ENCODE results near the gene MED27.

- no peak for TF ChIP-seq CTCF (IDR thresholded peaks at IDR 0.05)
- no peak for TF ChIP-seq POLR2AphosphoS5 (IDR thresholded peaks at IDR 0.05)
- no peak for TF ChIP-seq POLR2A (IDR thresholded peaks at IDR 0.05)
These were observed 253.6 kb downstream of the MED27 start for GRCh38 chr9:131826053-131826452.
